GM18526 (cell line): ENCODE measurements around the gene LAMB4.

Experiments
- POLR2A ChIP-seq: IDR thresholded peaks from 3 replicates; pipeline ENCODE4 v1.6.1; 2011; ENCODE audit not compliant: insufficient read length; ENCODE audit errors: extremely low read depth

Gene LAMB4

GRCh38 chr7:107998660-107999480 is 131.3 kb downstream of the LAMB4 start:
- TF ChIP-seq POLR2A = no peak

GRCh38 chr7:107998150-107998549 is 132.0 kb downstream of the LAMB4 start:
- TF ChIP-seq POLR2A = no peak

- TF ChIP-seq POLR2A = no peak
These were observed 133.9 kb downstream of the LAMB4 start for GRCh38 chr7:107996072-107996882.

GRCh38 chr7:107995184-107996071 is 134.7 kb downstream of the LAMB4 start:
- TF ChIP-seq POLR2A = no peak

GRCh38 chr7:107994421-107995030 is 135.6 kb downstream of the LAMB4 start:
- no peak for TF ChIP-seq POLR2A

GRCh38 chr7:107993891-107994291 is 136.3 kb downstream of the LAMB4 start:
- no peak for TF ChIP-seq POLR2A

- no peak for TF ChIP-seq POLR2A
These were observed 140.4 kb downstream of the LAMB4 start for GRCh38 chr7:107989618-107990373.

- no peak for TF ChIP-seq POLR2A
These were observed 147.2 kb downstream of the LAMB4 start for GRCh38 chr7:107982918-107983389.

GRCh38 chr7:107982042-107982840 is 147.9 kb downstream of the LAMB4 start:
- no peak for TF ChIP-seq POLR2A

GRCh38 chr7:107981466-107981865 is 148.7 kb downstream of the LAMB4 start:
- TF ChIP-seq POLR2A = no peak

GRCh38 chr7:107980671-107981190 is 149.4 kb downstream of the LAMB4 start:
- TF ChIP-seq POLR2A = no peak

GRCh38 chr7:107980171-107980570 is 150.0 kb downstream of the LAMB4 start:
- no peak for TF ChIP-seq POLR2A

GRCh38 chr7:107978815-107979408 is 151.2 kb downstream of the LAMB4 start:
- TF ChIP-seq POLR2A = no peak
